CD4-positive, alpha-beta T cell treated with Interleukin-15 for 1 hour (primary cell): ENCODE data around the gene TNFRSF18.

Experiments
- DNase-seq: peaks from one replicate; pipeline ENCODE4 v3.0.0-alpha.2; 2020

The TNFRSF18 gene

GRCh38 chr1:1226566-1227362, 20.4 kb upstream of the TNFRSF18 start:
- DNase-seq, result no peak

- DNase-seq, result no peak
Measured at GRCh38 chr1:1225913-1226312, 19.5 kb upstream of the TNFRSF18 start.

GRCh38 chr1:1225238-1225845, 18.9 kb upstream of the TNFRSF18 start:
- no peak for DNase-seq

GRCh38 chr1:1223891-1224290, 17.5 kb upstream of the TNFRSF18 start:
- DNase-seq, result no peak

- no peak for DNase-seq
Measured at GRCh38 chr1:1223321-1223720, 16.9 kb upstream of the TNFRSF18 start.

GRCh38 chr1:1222575-1223225, 16.3 kb upstream of the TNFRSF18 start:
- no peak for DNase-seq

GRCh38 chr1:1221887-1222574, 15.6 kb upstream of the TNFRSF18 start:
- no peak for DNase-seq

GRCh38 chr1:1220197-1220596, 13.8 kb upstream of the TNFRSF18 start:
- DNase-seq, result no peak

- peak; percentile 38 for DNase-seq
Measured at GRCh38 chr1:1219341-1219740, 12.9 kb upstream of the TNFRSF18 start.

- DNase-seq, result no peak
Measured at GRCh38 chr1:1218524-1219200, 12.3 kb upstream of the TNFRSF18 start.

GRCh38 chr1:1217621-1218523, 11.5 kb upstream of the TNFRSF18 start:
- no peak for DNase-seq

GRCh38 chr1:1216770-1217620, 10.6 kb upstream of the TNFRSF18 start:
- DNase-seq, result peak; percentile 58

- no peak for DNase-seq
Measured at GRCh38 chr1:1215881-1216605, 9.7 kb upstream of the TNFRSF18 start.

GRCh38 chr1:1215080-1215676, 8.8 kb upstream of the TNFRSF18 start:
- no peak for DNase-seq

- DNase-seq, result no peak
Measured at GRCh38 chr1:1213345-1214265, 7.2 kb upstream of the TNFRSF18 start, which contains the start of gene TNFRSF4. TSS of gene TNFRSF4 (minus strand) at chr1:1214153. CDS start at chr1:1214127, 26 bp downstream.

GRCh38 chr1:1212780-1213344, 6.5 kb upstream of the TNFRSF18 start:
- DNase-seq, result peak; percentile 65

GRCh38 chr1:1211541-1212441, 5.4 kb upstream of the TNFRSF18 start:
- peak; percentile 10 for DNase-seq
